Trophoblast cell (in vitro differentiated cells and primary cell): Measurements from ENCODE around the gene RPL29.

ENCODE experiments used
- DNase-seq, 2 donors: peaks; one replicate each; pipeline ENCODE4 v3.0.0-alpha.2; 2016
- H2AFZ ChIP-seq: 2 replicates; pipeline ENCODE4 v1.6.1; 2013; ENCODE audit warnings: low read length, moderate library complexity, mild to moderate bottlenecking; ENCODE audit not compliant: insufficient read depth, poor library complexity
- H2AK5ac ChIP-seq: 2 replicates; pipeline ENCODE4 v1.6.1; 2013; ENCODE audit warnings: mild to moderate bottlenecking, low read length
- H2BK120ac ChIP-seq: 2 replicates; pipeline ENCODE4 v1.6.1; 2013; ENCODE audit warnings: low read length, mild to moderate bottlenecking, moderate library complexity; ENCODE audit not compliant: insufficient read depth, poor library complexity
- H2BK12ac ChIP-seq: 2 replicates; pipeline ENCODE4 v1.6.1; 2013; ENCODE audit warnings: mild to moderate bottlenecking, low read length, moderate library complexity
- H2BK5ac ChIP-seq: 2 replicates; pipeline ENCODE4 v1.6.1; 2013; ENCODE audit warnings: low read length, low read depth, moderate library complexity, mild to moderate bottlenecking; ENCODE audit not compliant: poor library complexity
- H3K14ac ChIP-seq: 2 replicates; pipeline ENCODE4 v1.6.1; 2013; ENCODE audit warnings: mild to moderate bottlenecking, low read length
- H3K18ac ChIP-seq: 2 replicates; pipeline ENCODE4 v1.6.1; 2013; ENCODE audit warnings: mild to moderate bottlenecking, low read length
- H3K23ac ChIP-seq: 2 replicates; pipeline ENCODE4 v1.6.1; 2013; ENCODE audit warnings: low read length
- H3K27ac ChIP-seq: 2 replicates; pipeline ENCODE4 v1.5.1; 2013; ENCODE audit warnings: low read depth, mild to moderate bottlenecking, inconsistent platforms, low read length, moderate library complexity
- H3K27me3 ChIP-seq: 2 replicates; pipeline ENCODE4 v1.6.1; 2013; ENCODE audit warnings: inconsistent platforms, mild to moderate bottlenecking, low read length, moderate library complexity; ENCODE audit not compliant: insufficient read depth
- H3K36me3 ChIP-seq, 2 experiments: 1 replicate in 1 of 2; 2 replicates in 1 of 2; pipeline ENCODE4 v1.6.1; 2013; ENCODE audit warnings: low read length in 2 of 2, mild to moderate bottlenecking in 2 of 2, moderate library complexity in 1 of 2; ENCODE audit not compliant: insufficient read depth in 2 of 2, control insufficient read depth in 1 of 2
- H3K4ac ChIP-seq: 2 replicates; pipeline ENCODE4 v1.6.1; 2013; ENCODE audit warnings: low read depth, mild to moderate bottlenecking, low read length, moderate library complexity
- H3K4me1 ChIP-seq, 2 experiments: 1 replicate in 1 of 2; 2 replicates in 1 of 2; pipeline ENCODE4 v1.6.1; 2013; ENCODE audit warnings: low read length in 2 of 2, mild to moderate bottlenecking in 2 of 2, moderate library complexity in 1 of 2; ENCODE audit not compliant: insufficient read depth in 2 of 2, control insufficient read depth in 1 of 2
- H3K4me2 ChIP-seq: 2 replicates; pipeline ENCODE4 v1.6.1; 2013; ENCODE audit warnings: inconsistent platforms, mild to moderate bottlenecking, low read length, moderate library complexity
- H3K4me3 ChIP-seq: 2 replicates; pipeline ENCODE4 v1.5.1; 2013; ENCODE audit warnings: mild to moderate bottlenecking, low read depth, low read length, inconsistent platforms
- H3K79me1 ChIP-seq: one replicate; pipeline ENCODE4 v1.6.1; 2013; ENCODE audit warnings: low read length
- H3K79me2 ChIP-seq: 2 replicates; pipeline ENCODE4 v1.6.1; 2013; ENCODE audit warnings: low read length, mild to moderate bottlenecking; ENCODE audit not compliant: control insufficient read depth, insufficient read depth, poor library complexity
- H3K9ac ChIP-seq: 2 replicates; pipeline ENCODE4 v1.6.1; 2013; ENCODE audit warnings: mild to moderate bottlenecking, low read length
- H3K9me3 ChIP-seq: 2 replicates; pipeline ENCODE4 v1.6.1; 2013; ENCODE audit warnings: low read depth, mild to moderate bottlenecking, control low read depth, inconsistent platforms, low read length; ENCODE audit not compliant: insufficient read depth
- H4K12ac ChIP-seq: 2 replicates; pipeline ENCODE4 v1.6.1; 2013; ENCODE audit warnings: low read depth, mild to moderate bottlenecking, low read length, moderate library complexity
- H4K8ac ChIP-seq: 2 replicates; pipeline ENCODE4 v1.6.1; 2013; ENCODE audit warnings: low read depth, mild to moderate bottlenecking, low read length, moderate library complexity
- H4K91ac ChIP-seq: one replicate; pipeline ENCODE4 v1.6.1; 2013; ENCODE audit warnings: low read depth, mild to moderate bottlenecking, low read length, moderate library complexity
- WGBS: extraction: QIAGEN DNeasy Blood & Tissue Kit; methylation state at CpG from one replicate; pipeline ENCODE4 v1.1.7; 2013; ENCODE audit warnings: missing lambda C conversion rate; ENCODE audit not compliant: insufficient read length, insufficient coverage; ENCODE audit errors: extremely low coverage; 5-methylcytosine and 5-hydroxymethylcytosine counted together

RPL29 gene

DNA sequence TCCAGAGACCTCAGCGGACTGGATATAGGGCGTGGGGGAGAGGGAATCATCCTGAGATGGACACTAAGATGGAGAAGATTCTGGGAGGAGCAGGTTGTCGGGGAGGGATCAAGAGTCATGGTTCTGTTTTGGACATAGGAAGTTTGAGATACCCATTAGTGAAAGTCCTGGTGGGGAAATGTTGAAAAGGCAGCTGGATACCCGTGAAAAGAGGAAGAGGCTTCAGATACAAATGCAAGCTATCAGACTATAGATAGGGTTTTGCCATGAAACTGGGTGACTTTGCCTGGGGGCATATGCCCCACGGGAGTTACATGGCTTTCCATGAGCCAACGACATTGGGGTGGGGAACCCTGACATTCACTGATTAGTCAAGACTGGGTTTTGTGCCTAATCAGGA lies 41.6 kb downstream of the RPL29 start:
- Histone ChIP-seq H2AFZ (no peak overlapping the region), H3K9ac (no peak overlapping the region), H3K4me2 (no peak overlapping the region), H3K9me3 (peaks cover 3% of the 10 kb centered on the region), H4K91ac (no peak overlapping the region), H3K27ac (no peak overlapping the region), H3K14ac (no peak overlapping the region), H3K79me1 (no peaks in the 10 kb centered on the region), H2BK12ac (no peak overlapping the region), H3K36me3 (peaks cover 15 to 16% of the 10 kb centered on the region in 2 experiments), H3K79me2 (no peaks in the 10 kb centered on the region), H4K8ac (no peak overlapping the region), H2BK120ac (no peak overlapping the region), H3K27me3 (peaks cover 28% of the 10 kb centered on the region), H3K4me3 (no peak overlapping the region), H2AK5ac (no peak overlapping the region), H3K4ac (no peak overlapping the region), H3K4me1 (peaks cover 7 to 17% of the 10 kb centered on the region in 2 experiments), H2BK5ac (no peak overlapping the region), H4K12ac (no peak overlapping the region), H3K23ac (no peak overlapping the region), H3K18ac (no peak overlapping the region)
- no peak for DNase-seq
- no CpG with 5 or more reads among the region's 6 CpGs for WGBS

DNA sequence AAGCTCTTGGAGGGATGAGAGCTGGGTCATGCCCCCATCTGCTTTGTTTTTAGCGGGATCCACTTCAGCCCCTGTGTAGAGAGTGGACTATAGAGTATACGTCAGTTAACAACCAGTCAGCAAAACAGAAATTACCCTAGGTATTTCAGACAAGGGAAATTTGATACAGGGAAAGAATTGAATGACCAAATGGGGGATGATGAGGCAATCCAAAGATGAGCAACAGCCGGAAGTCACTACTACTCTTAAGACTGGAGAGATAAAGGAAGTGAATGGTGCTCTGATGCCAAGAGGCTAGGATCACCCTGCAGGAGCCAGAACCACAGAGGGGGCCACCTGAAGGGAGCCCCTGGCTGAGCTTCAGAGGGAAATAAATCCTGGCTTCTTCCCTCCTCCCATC lies 42.2 kb downstream of the RPL29 start:
- no CpG with 5 or more reads among the region's 3 CpGs for WGBS
- no peak overlapping the region for H3K18ac ChIP-seq

DNA sequence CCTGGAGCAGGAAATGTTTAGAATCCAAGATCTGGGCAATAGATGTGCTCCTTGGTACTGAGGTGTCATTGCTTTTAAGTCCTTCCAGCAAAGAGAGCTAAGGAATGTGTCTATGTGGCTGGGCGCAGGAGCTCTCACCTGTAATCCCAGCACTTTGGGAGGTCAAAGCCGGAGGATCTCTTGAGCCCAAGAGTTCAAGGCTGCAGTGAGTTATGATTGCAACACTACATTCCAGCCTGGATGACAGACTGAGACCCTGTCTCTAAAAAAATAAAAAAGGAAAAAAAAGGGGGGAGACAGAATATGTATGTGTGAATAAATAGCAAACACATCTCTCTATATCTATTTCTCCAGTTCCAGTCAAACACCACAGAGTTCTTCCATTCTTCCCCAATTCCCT lies 44.8 kb downstream of the RPL29 start:
- H3K27ac ChIP-seq, result no peak overlapping the region
- DNase-seq, result no peak
- WGBS, result no CpG with 5 or more reads among the region's 2 CpGs

More for the DNA sequence above, 42.2 kb downstream of the RPL29 start:
- Histone ChIP-seq H3K79me2 (no peaks in the 10 kb centered on the region), H3K36me3 (peaks cover 9% of the 10 kb centered on the region in 2 experiments), H4K91ac (no peak overlapping the region), H3K9me3 (peaks cover 3% of the 10 kb centered on the region), H3K27ac (no peak overlapping the region), H3K79me1 (no peaks in the 10 kb centered on the region), H2BK120ac (no peak overlapping the region), H2AFZ (no peak overlapping the region), H2BK5ac (no peak overlapping the region), H3K23ac (no peak overlapping the region), H3K4me2 (no peak overlapping the region), H3K4ac (no peak overlapping the region), H4K8ac (no peak overlapping the region), H3K4me3 (no peak overlapping the region), H3K9ac (no peak overlapping the region), H3K14ac (no peak overlapping the region), H3K27me3 (peaks cover 28% of the 10 kb centered on the region), H4K12ac (no peak overlapping the region), H3K4me1 (peaks cover 7 to 17% of the 10 kb centered on the region in 2 experiments), H2AK5ac (no peak overlapping the region), H2BK12ac (no peak overlapping the region)
- peak in 1 of 2 donors; percentile 20 for DNase-seq

DNA sequence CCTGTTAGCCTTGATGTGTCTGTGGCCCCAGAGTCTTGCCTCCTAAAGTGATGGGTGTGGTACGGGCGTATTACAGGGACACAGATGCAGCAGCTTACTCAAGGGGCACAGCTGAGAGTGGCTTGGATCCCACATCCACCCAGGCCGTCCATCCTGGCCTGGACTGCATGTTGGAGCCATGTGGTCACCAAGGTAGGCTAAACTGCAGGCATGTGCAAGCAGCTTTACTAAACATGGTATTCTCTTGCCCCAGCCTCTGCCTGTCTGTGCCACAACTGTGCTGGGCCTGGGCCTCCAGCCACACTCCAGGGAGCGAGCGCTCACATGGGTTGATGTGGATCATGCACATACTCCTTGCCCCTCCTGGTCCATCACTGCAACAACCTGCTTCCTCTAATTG lies 46.6 kb downstream of the RPL29 start:
- Histone ChIP-seq H3K36me3 (no peaks in the 10 kb centered on the region), H3K4me2 (no peak overlapping the region), H4K12ac (peak overlapping the region; percentile 7), H3K4me1 (no peaks in the 10 kb centered on the region), H3K27ac (no peak overlapping the region), H4K8ac (no peak overlapping the region), H3K27me3 (peaks cover 8% of the 10 kb centered on the region), H2BK120ac (no peak overlapping the region), H3K79me2 (no peaks in the 10 kb centered on the region), H3K23ac (no peak overlapping the region), H3K18ac (no peak overlapping the region), H3K4ac (no peak overlapping the region), H3K79me1 (no peaks in the 10 kb centered on the region), H2BK12ac (no peak overlapping the region), H2AFZ (no peak overlapping the region), H3K9ac (no peak overlapping the region), H3K9me3 (no peaks in the 10 kb centered on the region), H2AK5ac (no peak overlapping the region), H3K14ac (no peak overlapping the region), H4K91ac (no peak overlapping the region), H2BK5ac (no peak overlapping the region), H3K4me3 (no peak overlapping the region)
- WGBS, result no CpG with 5 or more reads among the region's 5 CpGs
- DNase-seq, result no peak

More for the DNA sequence above, 44.8 kb downstream of the RPL29 start:
- Histone ChIP-seq H3K14ac (no peak overlapping the region), H3K27me3 (peaks cover 19% of the 10 kb centered on the region), H3K23ac (no peak overlapping the region), H4K8ac (no peak overlapping the region), H2BK120ac (no peak overlapping the region), H3K4me1 (peaks cover 6 to 8% of the 10 kb centered on the region in 2 experiments), H3K18ac (no peak overlapping the region), H3K9me3 (peaks cover 2% of the 10 kb centered on the region), H2AK5ac (no peak overlapping the region), H3K79me1 (no peaks in the 10 kb centered on the region), H4K12ac (no peak overlapping the region), H3K79me2 (no peaks in the 10 kb centered on the region), H2BK12ac (no peak overlapping the region), H4K91ac (no peak overlapping the region), H3K4me2 (no peak overlapping the region), H2AFZ (no peak overlapping the region), H3K36me3 (no peaks in the 10 kb centered on the region), H2BK5ac (no peak overlapping the region), H3K4me3 (no peak overlapping the region), H3K4ac (no peak overlapping the region), H3K9ac (no peak overlapping the region)
